OCI-LY7 (cell line): ENCODE measurements around the gene PARP6.

ENCODE experiments used
- EZH2phosphoT487 ChIP-seq: fragments of 200-600 bp; sonication (generic); IDR thresholded peaks from 2 replicates; pipeline ENCODE4 v1.6.1; 2018; ENCODE audit warnings: low read depth, borderline replicate concordance, mild to moderate bottlenecking, mixed run types, antibody characterized with exemption, low read length, moderate library complexity, mixed read lengths
- TF ChIP-seq, protein P1 (sequence below): fragments of 200-600 bp; sonication (generic); conservative IDR thresholded peaks from 2 replicates; pipeline ENCODE4 v1.5.1; 2014; ENCODE audit warnings: mild to moderate bottlenecking, antibody characterized with exemption, low read length, moderate library complexity, mixed read lengths

DNA sequence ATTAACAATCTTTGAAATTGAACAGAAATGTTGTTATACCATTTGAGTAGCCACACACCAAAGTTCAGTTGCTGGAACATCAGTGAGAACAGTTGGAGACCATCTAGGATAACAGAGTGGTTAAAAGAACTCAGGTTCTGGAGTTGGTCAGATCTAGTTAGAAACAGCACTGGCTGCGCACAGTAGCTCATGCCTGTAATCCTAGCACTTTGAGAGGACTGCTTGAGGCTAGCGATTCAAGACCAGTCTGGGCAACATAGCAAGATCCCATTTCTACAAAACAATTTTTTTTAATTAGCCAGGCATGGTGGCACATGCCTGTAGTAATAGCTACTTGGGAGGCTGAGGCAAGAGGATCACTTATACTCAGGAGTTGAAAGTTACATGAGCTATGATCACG, 33.8 kb downstream of the PARP6 start:
- TF ChIP-seq, protein P1, sequence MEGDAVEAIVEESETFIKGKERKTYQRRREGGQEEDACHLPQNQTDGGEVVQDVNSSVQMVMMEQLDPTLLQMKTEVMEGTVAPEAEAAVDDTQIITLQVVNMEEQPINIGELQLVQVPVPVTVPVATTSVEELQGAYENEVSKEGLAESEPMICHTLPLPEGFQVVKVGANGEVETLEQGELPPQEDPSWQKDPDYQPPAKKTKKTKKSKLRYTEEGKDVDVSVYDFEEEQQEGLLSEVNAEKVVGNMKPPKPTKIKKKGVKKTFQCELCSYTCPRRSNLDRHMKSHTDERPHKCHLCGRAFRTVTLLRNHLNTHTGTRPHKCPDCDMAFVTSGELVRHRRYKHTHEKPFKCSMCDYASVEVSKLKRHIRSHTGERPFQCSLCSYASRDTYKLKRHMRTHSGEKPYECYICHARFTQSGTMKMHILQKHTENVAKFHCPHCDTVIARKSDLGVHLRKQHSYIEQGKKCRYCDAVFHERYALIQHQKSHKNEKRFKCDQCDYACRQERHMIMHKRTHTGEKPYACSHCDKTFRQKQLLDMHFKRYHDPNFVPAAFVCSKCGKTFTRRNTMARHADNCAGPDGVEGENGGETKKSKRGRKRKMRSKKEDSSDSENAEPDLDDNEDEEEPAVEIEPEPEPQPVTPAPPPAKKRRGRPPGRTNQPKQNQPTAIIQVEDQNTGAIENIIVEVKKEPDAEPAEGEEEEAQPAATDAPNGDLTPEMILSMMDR, result no peak
- no peak for TF ChIP-seq EZH2phosphoT487
